ENCODE results near the gene CHRNA7. TPM values are rescaled to one million over a fixed set of nuclear protein-coding genes. Genes with fewer than 3 reads are reported as not detected.

Gene CHRNA7
- total and polyA plus RNA-seq, 2 of the 8 experiments (the other 6 are each of a cell fraction or from before 2014, with no cell fraction given), result 7.5 to 11.0 TPM

GRCh38 chr15:32119286-32119685, 89.0 kb downstream of the CHRNA7 start:
- FAIRE-seq (no peak), DNase-seq (ENCODE audit: low read depth in 1 of 2, low spot score in 2 of 2) (no peak)
- no peak overlapping the region for H2BK15ac ChIP-seq (ENCODE audit: low read length)
- H3K79me1 ChIP-seq (ENCODE audit: low read depth, low read length), result no peaks in the 10 kb centered on the region
- no peak overlapping the region for H2BK20ac ChIP-seq (ENCODE audit: low read length)
- H3K27me3 ChIP-seq (replicated peaks in 1 of 4; ENCODE audit: control insufficient read depth in 3 of 4, extremely low read depth in 1 of 4, insufficient read depth in 3 of 4, low read length in 3 of 4), result no peaks in the 10 kb centered on the region
- H3K79me2 ChIP-seq (ENCODE audit: control insufficient read depth in 1 of 2, insufficient read depth in 2 of 2, low read length in 2 of 2), result no peaks in the 10 kb centered on the region
- H3K4me3 ChIP-seq (ENCODE audit: extremely low read depth in 1 of 4, insufficient read depth in 2 of 4, low read depth in 3 of 4, low read length in 4 of 4), result no peak overlapping the region
- no peaks in the 10 kb centered on the region for H3K9me3 ChIP-seq (ENCODE audit: insufficient read depth in 2 of 2, low read depth in 1 of 2, low read length in 1 of 2)
- no peak overlapping the region for H2AFZ ChIP-seq (ENCODE audit: low read length)
- H3K36me3 ChIP-seq (ENCODE audit: control insufficient read depth in 2 of 4, insufficient read depth in 4 of 4, low read length in 3 of 4), result no peaks in the 10 kb centered on the region
- H4K91ac ChIP-seq (replicated peaks; ENCODE audit: insufficient read length, low read length), result no peak overlapping the region
- H3K56ac ChIP-seq (replicated peaks; ENCODE audit: insufficient read length, low read depth, low read length), result no peak overlapping the region
- H3K9ac ChIP-seq (replicated peaks in 1 of 4; ENCODE audit: extremely low read depth in 1 of 4, low read depth in 3 of 4, low read length in 3 of 4), result no peak overlapping the region
- no peak overlapping the region for H4K8ac ChIP-seq (ENCODE audit: extremely low read depth, insufficient read depth, low read length)
- H3K4me2 ChIP-seq (ENCODE audit: insufficient read depth in 1 of 2, low read depth in 2 of 2, low read length in 2 of 2), result no peak overlapping the region
- H3K4me1 ChIP-seq (replicated peaks in 1 of 4; ENCODE audit: control insufficient read depth in 3 of 4, insufficient read depth in 4 of 4, low read length in 3 of 4), result 0 out of 7 replicates have a peak, but pooled peaks cover 0 to 1% (median 0%) of the 10 kb centered on the region in 4 experiments
- H3K23ac ChIP-seq (ENCODE audit: insufficient read length), result no peak overlapping the region
- H2BK5ac ChIP-seq (ENCODE audit: low read depth, low read length), result no peak overlapping the region
- no peak overlapping the region for H3K4ac ChIP-seq (replicated peaks; ENCODE audit: insufficient read length, low read depth, low read length)
- H2BK12ac ChIP-seq (ENCODE audit: low read depth, low read length), result no peak overlapping the region
- CTCF ChIA-PET (ENCODE audit: partially characterized antibody), result interaction anchor here (0.9 kb wide), 1 partner anchor 11 kb away, joined by 3 read pairs; no protein-coding TSS in a partner anchor
- no peak overlapping the region for H3K14ac ChIP-seq (ENCODE audit: insufficient read length)
- H3K18ac ChIP-seq (ENCODE audit: extremely low read depth, low read length), result no peak overlapping the region
- POLR2A ChIA-PET (ENCODE audit: partially characterized antibody), result no interaction called here
- no peaks in the 10 kb centered on the region for H4K20me1 ChIP-seq (replicated peaks in 1 of 2; ENCODE audit: control insufficient read depth in 1 of 2, insufficient read depth in 2 of 2, low read length in 2 of 2)
- WGBS, 2 experiments (ENCODE audit: extremely low coverage in 1 of 2, insufficient coverage in 1 of 2, insufficient read length in 1 of 2, insufficient replicate concordance in 2 of 2, low coverage in 1 of 2, low lambda C conversion rate in 2 of 2, missing lambda C conversion rate in 1 of 2), result 88% methylated on average over 3 of the region's 3 CpGs; no CpG with 5 or more reads in 1 of the 2 experiments
- H3K27ac ChIP-seq (ENCODE audit: low read depth, low read length), result no peak overlapping the region
- H3K23me2 ChIP-seq (ENCODE audit: low read depth, low read length), result no peaks in the 10 kb centered on the region
- no peak overlapping the region for H4K5ac ChIP-seq (ENCODE audit: insufficient read length, low read depth, low read length)
- H2BK120ac ChIP-seq (replicated peaks; ENCODE audit: low read depth, low read length), result no peak overlapping the region
- no peak overlapping the region for H2AK5ac ChIP-seq (ENCODE audit: low read depth, low read length)
- TF ChIP-seq CTCF (IDR thresholded peaks at IDR 0.05; ENCODE audit: control extremely low read depth in 1 of 3, insufficient read depth in 1 of 3, low read depth in 1 of 3, low read length in 3 of 3) (no peak), EZH2 (IDR thresholded peaks at IDR 0.05; ENCODE audit: low read depth, low read length, severe bottlenecking) (no peak), EGR1 (IDR thresholded peaks at IDR 0.05; ENCODE audit: borderline replicate concordance, low read depth, low read length) (no peak), SIX5 (IDR thresholded peaks at IDR 0.05; ENCODE audit: low read depth, low read length) (no peak), KDM1A (IDR thresholded peaks at IDR 0.05; ENCODE audit: borderline replicate concordance, low read length) (no peak), JUND (IDR thresholded peaks at IDR 0.05; ENCODE audit: low read length) (no peak), E2F6 (IDR thresholded peaks at IDR 0.05) (no peak), RFX5 (IDR thresholded peaks at IDR 0.05; ENCODE audit: borderline replicate concordance, low read depth, low read length) (no peak), HDAC2 (IDR thresholded peaks at IDR 0.05; ENCODE audit: borderline replicate concordance in 1 of 2, low read depth in 2 of 2, low read length in 2 of 2) (no peak)

Measured in H1 (cell line).